GM10248 (cell line): ENCODE data around the gene GPR176.
A peak's percentile ranks its signal among the peaks of the same experiment; 100 is the strongest.

Source experiments
- CTCF ChIA-PET: fragments of 300-600 bp; sonication (Branson Sonifier 250); formaldehyde crosslinking; extraction: SDS; loops from one replicate; lab custom pipeline; 2021; ENCODE audit warnings: antibody characterized with exemption; lab: Yijun Ruan, JAX
- POLR2A ChIA-PET: fragments of 350-650 bp; sonication (Branson Sonifier 250); formaldehyde crosslinking; extraction: SDS; loops from one replicate; lab custom pipeline; 2020; ENCODE audit warnings: antibody characterized with exemption; lab: Yijun Ruan, JAX
- DNase-seq: peaks from one replicate; pipeline ENCODE4 v3.0.0; 2012; ENCODE audit errors: extremely low spot score
- TF ChIP-seq, protein P1 (sequence below): IDR thresholded peaks from 2 replicates; pipeline ENCODE4 v1.5.1; 2012; ENCODE audit warnings: mild to moderate bottlenecking, low read depth; ENCODE audit errors: extremely low read depth, missing control alignments, control extremely low read depth

GPR176 gene

DNA sequence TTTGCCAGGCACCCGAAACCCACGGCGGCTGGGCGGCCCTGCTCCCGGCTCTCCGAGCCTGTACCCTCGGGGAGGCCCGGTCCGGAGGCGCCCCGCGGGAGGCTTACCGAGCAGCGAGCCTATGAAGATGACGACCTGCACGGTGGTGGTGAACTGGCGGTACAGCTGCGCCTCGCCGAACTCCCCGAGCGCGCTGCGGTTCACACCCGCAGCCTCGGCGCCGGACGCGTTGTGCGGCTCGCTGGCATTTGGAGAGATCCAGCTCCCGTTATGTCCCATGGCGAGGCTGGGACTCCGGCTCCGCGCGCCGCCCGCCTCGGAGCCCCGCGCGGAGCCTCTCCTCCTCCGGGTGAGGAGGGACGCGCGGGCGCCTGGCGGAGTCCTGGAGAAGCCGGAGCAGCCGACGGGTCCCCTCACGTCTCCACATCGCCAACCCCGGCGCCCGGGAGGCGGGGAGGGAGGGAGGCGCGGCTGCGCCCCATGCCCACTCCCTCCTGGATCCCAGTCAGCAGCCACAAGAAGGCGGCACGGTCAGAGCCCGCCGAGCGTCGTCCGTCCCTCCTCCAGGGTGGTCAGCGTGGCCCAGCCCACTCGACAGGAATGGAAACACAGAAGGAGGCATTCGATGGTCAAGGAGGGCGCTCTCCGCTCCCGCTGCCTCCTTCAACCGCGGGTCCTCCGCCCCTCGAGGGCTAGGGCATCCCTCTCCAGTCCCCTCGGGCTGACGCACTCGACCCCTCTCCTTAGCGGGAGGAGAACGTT lies at the start of gene GPR176:
GPR176 (minus strand) TSS at position 519 of the 762 bp plus-strand sequence; CDS start at position 279, 240 bp downstream.
- POLR2A ChIA-PET = interaction anchor here (0.6 kb wide), 1 partner anchor 62 kb away, joined by 4 read pairs; no protein-coding TSS in a partner anchor
- DNase-seq = peak; percentile 36
- CTCF ChIA-PET = interaction anchor here (1.1 kb wide), 1 partner anchor 71 kb away, joined by 3 read pairs; no protein-coding TSS in a partner anchor
- TF ChIP-seq, protein P1, sequence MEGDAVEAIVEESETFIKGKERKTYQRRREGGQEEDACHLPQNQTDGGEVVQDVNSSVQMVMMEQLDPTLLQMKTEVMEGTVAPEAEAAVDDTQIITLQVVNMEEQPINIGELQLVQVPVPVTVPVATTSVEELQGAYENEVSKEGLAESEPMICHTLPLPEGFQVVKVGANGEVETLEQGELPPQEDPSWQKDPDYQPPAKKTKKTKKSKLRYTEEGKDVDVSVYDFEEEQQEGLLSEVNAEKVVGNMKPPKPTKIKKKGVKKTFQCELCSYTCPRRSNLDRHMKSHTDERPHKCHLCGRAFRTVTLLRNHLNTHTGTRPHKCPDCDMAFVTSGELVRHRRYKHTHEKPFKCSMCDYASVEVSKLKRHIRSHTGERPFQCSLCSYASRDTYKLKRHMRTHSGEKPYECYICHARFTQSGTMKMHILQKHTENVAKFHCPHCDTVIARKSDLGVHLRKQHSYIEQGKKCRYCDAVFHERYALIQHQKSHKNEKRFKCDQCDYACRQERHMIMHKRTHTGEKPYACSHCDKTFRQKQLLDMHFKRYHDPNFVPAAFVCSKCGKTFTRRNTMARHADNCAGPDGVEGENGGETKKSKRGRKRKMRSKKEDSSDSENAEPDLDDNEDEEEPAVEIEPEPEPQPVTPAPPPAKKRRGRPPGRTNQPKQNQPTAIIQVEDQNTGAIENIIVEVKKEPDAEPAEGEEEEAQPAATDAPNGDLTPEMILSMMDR = no peak

GRCh38 chr15:39969002-39969394 lies 48.9 kb upstream of the GPR176 start:
- POLR2A ChIA-PET = no interaction called here
- TF ChIP-seq, protein P1 = no peak
- CTCF ChIA-PET = interaction anchor here (1.4 kb wide), 1 partner anchor 136 kb away, joined by 3 read pairs; no protein-coding TSS in a partner anchor
- no peak for DNase-seq

GRCh38 chr15:39968273-39969001 lies 48.4 kb upstream of the GPR176 start:
- no peak for DNase-seq
- ChIA-PET CTCF (interaction anchor here (1.4 kb wide), 1 partner anchor 136 kb away, joined by 3 read pairs; no protein-coding TSS in a partner anchor), POLR2A (no interaction called here)
- TF ChIP-seq, protein P1 = no peak

DNA sequence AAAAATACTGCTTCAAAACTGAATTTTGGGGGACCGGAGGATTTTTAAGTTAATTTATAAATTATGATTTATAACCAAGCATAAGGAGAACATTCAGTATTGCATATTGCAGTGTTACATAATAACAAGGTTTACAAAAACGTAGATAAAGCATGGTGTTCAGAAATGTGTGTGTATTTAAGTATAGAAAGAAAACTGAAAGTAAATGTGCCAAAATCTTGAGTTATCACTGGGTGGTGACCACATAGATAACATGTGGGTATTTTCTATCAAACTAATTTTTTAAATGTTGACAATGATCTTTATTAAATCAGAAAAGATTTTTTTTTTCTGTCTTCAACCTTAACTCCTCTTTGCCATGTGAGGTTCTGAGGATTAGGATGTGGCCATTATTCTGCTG lies 46.5 kb upstream of the GPR176 start:
- CTCF ChIA-PET = no interaction called here
- POLR2A ChIA-PET = no interaction called here
- no peak for DNase-seq
- TF ChIP-seq, protein P1 = no peak

DNA sequence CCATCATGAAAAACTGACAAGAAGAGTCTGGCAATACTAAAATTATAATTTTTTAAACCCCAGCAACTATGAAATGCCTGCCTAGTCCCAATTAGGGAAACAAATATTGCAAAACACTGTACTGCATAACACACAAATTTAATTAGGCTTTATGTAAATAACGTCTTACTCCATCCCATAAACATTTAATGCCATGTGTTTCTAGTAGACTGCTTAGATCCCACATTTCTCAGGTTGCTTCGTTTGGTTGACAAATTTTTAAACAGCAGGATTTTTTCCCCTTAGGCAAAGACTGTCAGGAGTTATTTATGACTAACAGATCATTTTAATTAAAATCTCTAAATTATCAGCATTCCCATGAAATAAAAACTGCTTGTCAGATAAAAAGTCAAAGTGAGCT lies 43.7 kb upstream of the GPR176 start:
- CTCF ChIA-PET = interaction anchor here (1.4 to 1.6 kb wide), 2 partner anchors 10 to 60 kb away, joined by 3 to 4 read pairs; no protein-coding TSS in a partner anchor
- DNase-seq = no peak
- TF ChIP-seq, protein P1 = no peak
- POLR2A ChIA-PET = no interaction called here

DNA sequence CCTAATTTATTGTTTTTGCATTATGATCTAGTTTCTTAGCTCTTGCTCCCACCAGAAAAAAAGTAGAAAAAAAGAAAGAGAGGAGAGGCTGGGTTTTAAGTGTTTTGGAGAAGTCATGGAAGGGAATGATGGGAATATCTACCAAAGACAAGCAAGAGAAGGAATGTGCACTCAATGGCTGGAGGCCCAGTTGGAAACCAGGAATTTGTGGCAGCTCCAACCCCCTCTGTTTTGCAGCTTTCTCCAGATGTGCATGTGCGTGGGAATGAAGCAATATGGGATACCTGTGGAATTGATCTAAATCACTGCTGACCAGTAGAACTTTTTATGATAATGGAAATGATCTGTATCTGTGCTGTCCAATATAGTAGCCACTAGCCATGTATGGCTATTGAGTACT lies 41.0 kb upstream of the GPR176 start:
- POLR2A ChIA-PET = no interaction called here
- TF ChIP-seq, protein P1 = no peak

More for the DNA sequence above, 41.0 kb upstream of the GPR176 start:
- CTCF ChIA-PET = interaction anchor here (0.8 to 1.3 kb wide), 2 partner anchors 9 to 18 kb away, joined by 3 read pairs; no protein-coding TSS in a partner anchor
- no peak for DNase-seq
